ENCODE results near the gene EMD.
"Not testable (repeated sequence)": the region's sequence is repeated elsewhere in the genome, so short reads cannot be mapped to it uniquely, and the experiment has no call there.

The EMD gene

GRCh38 chrX:154396363-154396762 is 17.3 kb downstream of the EMD start:
- not testable (repeated sequence) for FAIRE-seq; DNase-seq (ENCODE audit: low spot score)

- peak; percentile 67 for DNase-seq (ENCODE audit: low spot score)
- FAIRE-seq = no peak
These were observed 18.1 kb downstream of the EMD start for GRCh38 chrX:154396973-154397887.

- peak; percentile 96 for DNase-seq (ENCODE audit: low spot score)
- peak; percentile 46 for FAIRE-seq
These were observed 19.0 kb downstream of the EMD start, which contains the start of gene RPL10 for GRCh38 chrX:154397888-154398667. Gene RPL10 (plus strand): TSS chrX:154398377. CDS start chrX:154398520, 143 bp downstream.

GRCh38 chrX:154398668-154399526 is 19.8 kb downstream of the EMD start:
- FAIRE-seq = no peak
- peak; percentile 59 for DNase-seq (ENCODE audit: low spot score)

GRCh38 chrX:154399527-154400368 is 20.7 kb downstream of the EMD start:
- FAIRE-seq = no peak

GRCh38 chrX:154400369-154400817 is 21.3 kb downstream of the EMD start:
- not testable (repeated sequence) for FAIRE-seq; DNase-seq (ENCODE audit: low spot score)

More at GRCh38 chrX:154399527-154400368, 20.7 kb downstream of the EMD start:
- no peak for DNase-seq (ENCODE audit: low spot score)

- DNase-seq (ENCODE audit: low spot score) = no peak
- no peak for FAIRE-seq
These were observed 22.1 kb downstream of the EMD start for GRCh38 chrX:154401045-154401799.

GRCh38 chrX:154401918-154402621 is 23.0 kb downstream of the EMD start:
- DNase-seq (ENCODE audit: low spot score) = no peak
- FAIRE-seq = no peak

GRCh38 chrX:154402622-154403127 is 23.6 kb downstream of the EMD start:
- no peak for FAIRE-seq
- no peak for DNase-seq (ENCODE audit: low spot score)

- DNase-seq (ENCODE audit: low spot score) (no peak), FAIRE-seq (no peak)
These were observed 24.1 kb downstream of the EMD start for GRCh38 chrX:154403192-154403591.

- no peak for FAIRE-seq
- no peak for DNase-seq (ENCODE audit: low spot score)
These were observed 24.8 kb downstream of the EMD start for GRCh38 chrX:154403858-154404257.

- FAIRE-seq (no peak), DNase-seq (ENCODE audit: low spot score) (no peak)
These were observed 25.6 kb downstream of the EMD start for GRCh38 chrX:154404625-154405192.

GRCh38 chrX:154408659-154409221 is 29.6 kb downstream of the EMD start:
- FAIRE-seq (no peak), DNase-seq (ENCODE audit: low spot score) (no peak)

GRCh38 chrX:154409222-154409871 is 30.3 kb downstream of the EMD start, which contains the start of gene DNASE1L1:
Gene DNASE1L1 (minus strand): TSS chrX:154409254. CDS start chrX:154405568, 3,686 bp downstream.
- DNase-seq (ENCODE audit: low spot score) (peak; percentile 91), FAIRE-seq (no peak)

GRCh38 chrX:154411981-154412340 is 32.9 kb downstream of the EMD start:
- FAIRE-seq (no peak), DNase-seq (ENCODE audit: low spot score) (peak; percentile 64)

GRCh38 chrX:154412468-154412867 is 33.4 kb downstream of the EMD start:
- no peak for DNase-seq (ENCODE audit: low spot score)
- no peak for FAIRE-seq

GRCh38 chrX:154413142-154413541 is 34.0 kb downstream of the EMD start:
- DNase-seq (ENCODE audit: low spot score) = no peak
- no peak for FAIRE-seq

Measured in urothelium cell line (cell line).